ENCODE data around the gene FAM111B.
A peak's percentile ranks its signal among the peaks of the same experiment; 100 is the strongest.
"Not testable (repeated sequence)": the region's sequence is repeated elsewhere in the genome, so short reads cannot be mapped to it uniquely, and the experiment has no call there.

FAM111B gene

GRCh38 chr11:59106363-59107336, at the start of gene FAM111B:
FAM111B (plus strand) TSS chr11:59107237; CDS start chr11:59109626, 2,389 bp downstream.
- peak; percentile 17 for TF ChIP-seq CTCF (IDR thresholded peaks at IDR 0.05; ENCODE audit: low read depth, low read length, missing control alignments)
- H3K4me3 ChIP-seq (ENCODE audit: low read depth, low read length): peak within 1 kb of the TSS; percentile 57
- in situ Hi-C loops (cut with HindIII; ENCODE audit: low sequenced_read_pairs): no loop called here
- peak; percentile 74 for DNase-seq (ENCODE audit: low read depth)

- in situ Hi-C loops (cut with HindIII; ENCODE audit: low sequenced_read_pairs): not testable (repeated sequence)
- TF ChIP-seq CTCF (IDR thresholded peaks at IDR 0.05; ENCODE audit: low read depth, low read length, missing control alignments): peak; percentile 85
- H3K4me3 ChIP-seq (ENCODE audit: low read depth, low read length): peak overlapping the region; percentile 25
- DNase-seq (ENCODE audit: low read depth): peak; percentile 82
These were observed 48.7 kb upstream of the FAM111B start for GRCh38 chr11:59058120-59059033.

GRCh38 chr11:59060096-59060495, 46.9 kb upstream of the FAM111B start:
- DNase-seq (ENCODE audit: low read depth); in situ Hi-C loops (cut with HindIII; ENCODE audit: low sequenced_read_pairs); H3K4me3 ChIP-seq (ENCODE audit: low read depth, low read length): not testable (repeated sequence)

- TF ChIP-seq CTCF (IDR thresholded peaks at IDR 0.05; ENCODE audit: low read depth, low read length, missing control alignments): no peak
- DNase-seq (ENCODE audit: low read depth): no peak
- peak overlapping the region; percentile 19 for H3K4me3 ChIP-seq (ENCODE audit: low read depth, low read length)
- in situ Hi-C loops (cut with HindIII; ENCODE audit: low sequenced_read_pairs): no loop called here
These were observed 44.2 kb upstream of the FAM111B start for GRCh38 chr11:59062602-59063529.

GRCh38 chr11:59063996-59064727, 42.9 kb upstream of the FAM111B start:
- H3K4me3 ChIP-seq (ENCODE audit: low read depth, low read length); DNase-seq (ENCODE audit: low read depth); in situ Hi-C loops (cut with HindIII; ENCODE audit: low sequenced_read_pairs): not testable (repeated sequence)

- in situ Hi-C loops (cut with HindIII; ENCODE audit: low sequenced_read_pairs): no loop called here
These were observed 38.0 kb upstream of the FAM111B start for GRCh38 chr11:59069087-59069486.

More at GRCh38 chr11:59069087-59069486, 38.0 kb upstream of the FAM111B start:
- no peak overlapping the region for H3K4me3 ChIP-seq (ENCODE audit: low read depth, low read length)
- no peak for DNase-seq (ENCODE audit: low read depth)
- no peak for TF ChIP-seq CTCF (IDR thresholded peaks at IDR 0.05; ENCODE audit: low read depth, low read length, missing control alignments)
